Suppressor macrophage (primary cell): Measurements from ENCODE around the gene NUTM2G.
"Not testable (repeated sequence)": the region's sequence is repeated elsewhere in the genome, so short reads cannot be mapped to it uniquely, and the experiment has no call there.

Source experiments
- DNase-seq, 4 experiments: peaks; one replicate each; pipeline ENCODE4 v3.0.0-alpha.2; 2020 to 2022
- total RNA-seq, 17 experiments: gene quantifications; one replicate each; lab custom pipeline; 2026; ENCODE audit warnings: mixed read lengths in 6 of 17, inconsistent platforms in 3 of 17; lab: John Stamatoyannopoulos, UW

Gene NUTM2G, protein sequence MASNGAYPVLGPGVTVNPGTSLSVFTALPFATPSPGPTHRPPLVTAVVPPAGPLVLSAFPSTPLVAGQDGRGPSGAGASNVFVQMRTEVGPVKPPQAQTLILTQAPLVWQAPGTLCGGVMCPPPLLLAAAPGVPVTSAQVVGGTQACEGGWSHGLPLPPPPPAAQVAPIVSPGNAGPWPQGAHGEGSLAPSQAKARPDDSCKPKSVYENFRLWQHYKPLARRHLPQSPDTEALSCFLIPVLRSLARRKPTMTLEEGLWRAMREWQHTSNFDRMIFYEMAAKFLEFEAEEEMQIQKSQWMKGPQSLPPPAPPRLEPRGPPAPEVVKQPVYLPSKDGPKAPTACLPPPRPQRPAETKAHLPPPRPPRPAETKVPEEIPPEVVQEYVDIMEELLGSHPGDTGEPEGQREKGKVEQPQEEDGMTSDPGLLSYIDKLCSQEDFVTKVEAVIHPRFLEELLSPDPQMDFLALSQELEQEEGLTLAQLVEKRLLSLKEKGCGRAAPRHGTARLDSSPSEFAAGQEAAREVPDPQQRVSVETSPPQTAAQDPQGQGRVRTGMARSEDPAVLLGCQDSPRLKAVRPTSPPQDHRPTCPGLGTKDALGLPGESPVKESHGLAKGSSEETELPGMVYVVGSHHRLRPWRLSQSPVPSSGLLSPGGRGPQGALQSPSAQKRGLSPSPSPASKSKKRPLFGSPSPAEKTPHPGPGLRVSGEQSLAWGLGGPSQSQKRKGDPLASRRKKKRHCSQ
- total RNA-seq = 0 to 1.1 (median 0) reads per million in 17 experiments

- DNase-seq = not testable (repeated sequence)
Observed at GRCh38 chr9:96928543-96928942, at the start of gene NUTM2G. Gene NUTM2G (plus strand): TSS chr9:96928843. CDS start chr9:96929025, 182 bp downstream.

DNA sequence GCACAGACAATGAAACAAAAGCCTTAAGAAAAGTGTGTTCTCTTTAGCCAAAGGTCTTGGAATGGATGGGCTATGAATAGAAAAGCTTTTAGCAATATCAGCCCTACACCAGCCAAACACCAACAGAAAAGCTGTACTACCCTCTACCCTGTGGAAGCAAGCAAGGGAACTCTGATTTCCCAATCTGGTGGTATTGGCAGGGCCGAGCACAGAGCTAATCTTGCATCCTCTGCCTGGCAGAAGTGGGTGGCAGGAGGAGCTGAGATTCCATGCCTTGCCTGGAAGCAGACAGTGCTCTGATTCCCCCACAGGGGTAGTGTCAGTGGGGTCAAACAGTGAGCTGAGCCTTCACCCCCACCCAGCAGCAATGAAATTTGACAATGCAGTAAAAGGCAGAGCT, 44.7 kb upstream of the NUTM2G start:
- peak; percentile 20 to 61 (median 51) for DNase-seq

GRCh38 chr9:96884443-96884842, 44.2 kb upstream of the NUTM2G start:
- peak; percentile 41 to 69 (median 61) for DNase-seq

GRCh38 chr9:96885424-96885823, 43.2 kb upstream of the NUTM2G start:
- DNase-seq = no peak

GRCh38 chr9:96888591-96888990, 40.1 kb upstream of the NUTM2G start:
- no peak for DNase-seq

DNA sequence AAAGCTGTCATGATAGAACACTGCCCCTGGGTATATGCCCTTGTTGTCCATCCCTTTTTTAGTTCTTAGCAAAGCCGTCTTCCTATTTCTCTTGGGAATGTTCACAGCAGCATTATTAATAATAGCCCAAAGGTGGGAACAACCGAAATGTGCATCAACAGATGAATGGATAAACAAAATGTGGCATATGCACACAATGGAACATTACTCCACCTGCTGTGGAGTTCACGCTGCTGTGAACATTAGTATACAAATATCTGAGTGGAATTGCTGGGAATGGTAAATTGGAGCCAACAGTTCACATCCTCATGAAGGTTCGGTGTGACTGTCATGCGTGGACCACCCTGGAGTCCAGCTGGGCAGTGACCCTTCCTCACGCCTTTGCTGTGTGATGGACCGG, 36.5 kb upstream of the NUTM2G start:
- DNase-seq = no peak

DNA sequence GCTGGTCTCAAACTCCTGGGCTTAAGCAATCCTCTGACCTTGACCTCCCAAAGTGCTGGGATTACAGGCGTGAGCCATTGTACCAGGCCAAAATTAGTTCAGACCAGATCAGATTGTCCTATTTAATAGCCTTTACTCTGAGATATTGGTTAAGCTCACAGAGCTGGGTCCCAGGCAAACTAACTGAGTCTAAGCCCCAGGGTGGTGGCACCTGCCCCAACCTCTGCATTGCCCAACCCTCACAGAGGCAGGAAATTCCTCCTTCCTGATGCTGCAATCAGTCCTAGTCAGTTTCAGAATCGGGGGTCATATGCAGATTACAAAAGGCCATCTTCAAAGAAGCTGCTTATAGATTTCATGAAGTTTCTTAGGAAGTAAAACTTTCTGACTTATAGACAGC, 28.6 kb upstream of the NUTM2G start:
- not testable (repeated sequence) for DNase-seq

GRCh38 chr9:96904947-96905722, 23.5 kb upstream of the NUTM2G start:
- not testable (repeated sequence) for DNase-seq

DNA sequence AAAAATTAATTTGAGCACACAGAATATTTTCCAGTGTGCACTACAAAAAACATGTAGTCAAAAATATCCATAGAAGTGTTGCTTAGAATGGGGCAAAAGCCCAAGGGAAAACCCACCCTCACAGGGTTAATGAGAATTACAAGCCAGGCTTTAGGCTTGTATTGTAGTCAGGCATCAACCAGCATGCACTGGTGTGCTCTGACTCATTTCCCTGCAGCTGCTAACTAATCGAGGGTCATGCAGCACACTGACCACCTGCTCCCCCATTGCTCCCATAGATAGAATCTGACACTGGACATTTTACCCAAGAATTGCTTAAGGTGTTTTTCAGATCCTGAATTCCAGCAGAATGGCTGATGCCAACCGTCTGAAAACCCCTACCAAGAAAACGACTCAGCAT, 20.2 kb upstream of the NUTM2G start:
- not testable (repeated sequence) for DNase-seq

DNA sequence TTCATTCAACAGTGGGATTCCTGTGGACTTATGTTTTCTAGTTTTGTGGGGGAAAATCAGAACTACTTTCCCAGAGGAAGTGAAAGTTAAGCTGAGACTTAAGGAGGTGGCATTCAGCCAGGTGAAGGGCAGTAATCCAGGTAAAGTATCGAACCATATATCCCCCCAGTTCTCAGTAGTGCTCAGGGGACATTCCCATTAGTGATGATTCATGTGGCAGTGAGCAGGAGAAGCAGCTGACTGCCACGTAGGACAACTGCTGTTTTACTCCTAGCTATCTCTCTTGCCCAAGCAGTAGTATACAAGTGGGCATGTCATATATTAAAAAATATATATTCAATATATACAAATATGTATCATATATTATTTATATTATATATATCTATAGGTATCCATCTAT, 13.1 kb upstream of the NUTM2G start:
- not testable (repeated sequence) for DNase-seq

DNA sequence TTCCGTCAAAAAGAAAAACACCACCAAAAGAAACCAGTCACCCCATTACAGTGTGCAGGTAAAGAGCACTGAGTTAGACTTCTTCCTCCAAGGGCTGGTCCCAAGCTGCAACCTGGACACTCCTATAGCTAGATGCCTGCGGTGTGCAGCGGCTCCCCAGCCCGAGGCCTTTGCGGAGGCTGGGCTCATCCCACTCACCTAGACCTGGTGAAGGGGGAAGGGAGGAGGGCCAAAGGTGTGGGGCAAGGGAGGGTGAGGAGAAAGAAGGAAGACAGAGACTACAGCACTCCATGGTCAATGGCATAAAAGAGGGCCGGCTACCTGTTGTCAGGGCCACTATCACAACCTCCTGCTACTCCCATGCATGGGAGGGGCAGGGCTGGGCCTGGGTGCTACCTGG, 12.1 kb upstream of the NUTM2G start:
- DNase-seq = not testable (repeated sequence)

DNA sequence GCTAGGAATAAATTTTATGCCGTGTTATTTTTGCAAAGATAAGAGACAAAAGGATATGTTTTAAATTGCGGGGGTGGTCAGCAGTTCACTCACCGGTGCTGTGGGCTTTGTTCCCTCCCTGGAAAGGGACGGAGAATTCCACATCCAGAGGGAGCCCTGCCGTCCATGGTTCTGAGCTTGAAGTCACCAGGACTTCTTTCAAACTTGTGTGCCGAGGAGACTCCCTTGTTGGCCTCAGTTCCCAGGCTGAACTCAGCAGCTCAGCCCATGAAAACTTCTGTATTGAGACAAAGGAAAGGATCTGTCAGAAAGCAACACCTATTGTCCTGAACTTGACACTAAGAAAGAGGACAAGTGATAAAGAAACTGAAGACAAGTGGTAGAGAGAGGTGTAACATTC, 10.1 kb upstream of the NUTM2G start:
- DNase-seq = not testable (repeated sequence)

- DNase-seq = not testable (repeated sequence)
Observed at GRCh38 chr9:96920803-96921202, 7.8 kb upstream of the NUTM2G start.

GRCh38 chr9:96925587-96925986, 3.1 kb upstream of the NUTM2G start:
- not testable (repeated sequence) for DNase-seq

DNA sequence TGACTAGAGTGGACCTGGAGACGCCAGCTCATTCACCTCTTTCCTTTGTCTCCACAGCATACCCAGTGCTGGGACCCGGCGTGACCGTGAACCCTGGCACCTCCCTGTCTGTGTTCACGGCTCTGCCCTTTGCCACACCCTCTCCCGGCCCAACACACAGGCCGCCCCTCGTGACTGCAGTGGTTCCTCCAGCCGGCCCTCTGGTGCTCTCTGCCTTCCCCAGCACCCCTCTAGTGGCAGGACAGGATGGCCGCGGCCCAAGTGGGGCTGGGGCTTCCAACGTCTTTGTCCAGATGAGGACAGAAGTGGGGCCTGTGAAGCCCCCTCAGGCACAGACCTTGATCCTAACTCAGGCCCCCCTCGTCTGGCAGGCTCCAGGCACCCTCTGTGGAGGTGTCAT, 3.0 kb downstream of the NUTM2G start:
- not testable (repeated sequence) for DNase-seq

DNA sequence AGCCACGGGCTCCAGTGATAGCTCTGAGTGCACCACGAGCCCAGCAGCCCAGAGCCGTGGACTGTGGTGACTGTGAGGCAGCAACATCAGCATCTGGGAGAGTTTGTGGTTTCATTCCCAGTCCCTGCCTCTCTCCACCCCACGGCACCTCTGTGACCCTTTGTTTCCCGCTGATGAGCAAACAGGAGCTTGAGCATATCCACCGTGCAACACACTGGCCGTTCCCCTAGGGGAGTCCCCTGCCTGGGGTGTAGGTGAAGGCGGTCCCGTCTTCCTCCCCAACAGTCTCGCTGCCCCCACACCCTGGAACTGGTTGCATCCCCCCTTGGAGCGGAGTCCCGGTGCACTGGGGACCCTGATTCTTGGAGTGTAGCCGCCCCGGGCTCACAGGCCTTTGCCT, 5.5 kb downstream of the NUTM2G start:
- not testable (repeated sequence) for DNase-seq

DNA sequence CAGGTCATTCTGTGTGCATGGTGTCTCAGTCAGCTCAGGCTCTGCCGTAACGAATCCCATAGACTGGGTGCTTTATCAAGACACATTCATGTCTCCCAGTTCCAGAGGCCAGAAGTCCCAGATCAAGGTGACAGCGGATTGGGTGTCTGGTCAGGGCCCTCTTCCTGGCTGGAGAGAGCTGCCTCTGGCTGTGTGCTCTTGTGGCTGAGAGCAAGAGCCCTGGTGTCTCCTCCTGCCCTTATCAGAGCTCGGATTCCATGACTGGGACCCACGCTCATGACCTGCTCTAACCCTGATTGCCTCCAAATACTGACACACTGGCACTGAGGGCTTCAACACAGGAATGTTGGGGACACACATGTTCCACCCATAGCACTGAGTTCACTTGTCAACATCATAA, 6.1 kb downstream of the NUTM2G start:
- DNase-seq = not testable (repeated sequence)

GRCh38 chr9:96935401-96935800, 6.8 kb downstream of the NUTM2G start:
- not testable (repeated sequence) for DNase-seq

DNA sequence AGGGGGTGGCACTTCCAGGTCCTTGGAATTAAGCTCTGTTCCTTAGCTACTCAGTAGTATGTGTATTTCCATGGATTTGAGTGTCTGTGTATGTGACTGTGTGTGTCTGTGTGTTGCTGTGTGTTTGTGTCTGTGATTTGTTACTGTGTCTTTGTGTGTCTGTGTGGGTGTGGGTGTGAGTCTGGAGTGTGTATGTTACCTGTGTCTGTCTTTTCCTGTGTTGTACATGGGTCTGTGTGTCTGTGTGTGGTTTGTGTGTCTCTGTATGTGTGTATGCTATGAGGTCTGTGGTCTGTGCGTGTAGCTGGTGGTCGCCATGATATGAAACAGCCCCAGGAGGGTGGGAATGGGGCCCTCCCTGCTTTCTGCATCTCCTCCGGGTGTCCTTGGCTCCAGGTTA, 8.8 kb downstream of the NUTM2G start:
- DNase-seq = not testable (repeated sequence)

DNA sequence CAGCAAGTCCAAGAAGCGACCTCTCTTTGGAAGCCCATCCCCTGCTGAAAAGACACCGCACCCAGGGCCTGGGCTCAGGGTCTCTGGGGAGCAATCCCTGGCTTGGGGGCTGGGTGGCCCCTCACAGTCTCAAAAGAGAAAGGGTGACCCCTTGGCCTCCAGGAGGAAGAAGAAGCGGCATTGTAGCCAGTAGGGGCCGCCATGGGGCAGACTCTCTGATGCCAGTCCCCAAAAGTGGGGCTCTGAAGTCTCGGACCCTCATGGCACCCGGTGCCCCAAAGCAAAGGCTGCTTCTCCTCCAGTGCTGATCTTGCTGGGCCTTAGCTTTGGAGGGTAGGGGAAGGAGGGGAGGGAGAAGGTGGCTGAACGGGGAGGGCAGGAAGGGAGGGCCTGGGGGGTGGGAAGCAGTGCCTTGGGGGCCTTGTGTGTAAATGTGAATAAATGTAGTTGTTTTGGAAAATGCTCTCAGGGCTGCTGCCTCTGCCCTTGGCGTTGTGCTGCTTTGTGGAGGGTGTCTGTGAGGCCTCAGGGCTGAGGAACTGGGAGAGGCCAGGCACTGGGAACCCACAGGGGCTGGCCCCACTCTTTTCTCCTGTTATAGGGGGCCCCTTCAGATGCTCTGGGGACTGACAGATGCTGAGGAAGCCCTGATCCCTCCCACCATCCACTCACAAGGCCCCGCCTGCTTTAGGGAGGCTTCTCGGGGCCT, 10.5 kb downstream of the NUTM2G start:
- DNase-seq = not testable (repeated sequence)

DNA sequence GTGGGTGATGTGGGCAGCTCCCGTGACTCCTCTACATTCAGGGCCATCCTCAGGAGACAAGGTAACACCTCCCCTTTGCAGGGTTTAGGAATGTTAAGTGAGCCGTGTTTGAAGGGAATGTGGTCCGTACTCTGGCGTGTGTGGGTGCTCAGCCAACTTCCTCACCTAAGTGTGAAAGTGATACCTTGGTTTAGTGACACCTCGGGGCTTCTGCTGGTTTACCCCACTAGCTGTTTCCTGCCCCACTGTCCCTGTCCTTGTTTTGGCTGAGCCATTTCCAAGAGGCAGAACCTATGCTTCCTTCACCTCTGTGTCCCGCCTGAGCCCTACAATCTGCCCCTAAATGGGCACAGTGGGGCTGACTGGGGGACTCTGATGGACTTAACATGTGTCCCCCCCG, 12.3 kb downstream of the NUTM2G start:
- DNase-seq = not testable (repeated sequence)

- DNase-seq = not testable (repeated sequence)
Observed at GRCh38 chr9:96941628-96942027, 13.0 kb downstream of the NUTM2G start.
